Measurements from ENCODE around the gene FIGN. TPM values are rescaled to one million over a fixed set of nuclear protein-coding genes. Genes with fewer than 3 reads are reported as not detected.

FIGN gene
- total and polyA plus RNA-seq, 2 of the 4 experiments (the other 2 are of a cell fraction): 0.77 to 0.90 TPM

GRCh38 chr2:163701399-163702195 is 34.2 kb downstream of the FIGN start:
- Histone ChIP-seq H2BK20ac (ENCODE audit: low read depth, low read length) (no peak overlapping the region), H2AK9ac (replicated peaks; ENCODE audit: low read depth, low read length, poor library complexity) (no peak overlapping the region), H4K5ac (ENCODE audit: low read depth, low read length) (no peak overlapping the region), H3K18ac (ENCODE audit: low read depth, low read length) (no peak overlapping the region), H3K4me2 (ENCODE audit: low read depth, low read length) (no peak overlapping the region), H3K36me3 (ENCODE audit: control insufficient read depth, insufficient read depth, low read length) (no peaks in the 10 kb centered on the region), H4K91ac (ENCODE audit: insufficient read depth, low read depth, low read length) (no peak overlapping the region), H4K8ac (ENCODE audit: low read depth in 2 of 2, low read length in 2 of 2) (no peak overlapping the region), H3K4me1 (ENCODE audit: control insufficient read depth, insufficient read depth, low read length) (no peaks in the 10 kb centered on the region), H3K56ac (ENCODE audit: extremely low read depth, insufficient read depth, low read length) (no peak overlapping the region), H2BK5ac (ENCODE audit: low read depth, low read length, poor library complexity, severe bottlenecking) (no peak overlapping the region), H3K23ac (ENCODE audit: low read depth, low read length) (no peak overlapping the region), H3K27me3 (ENCODE audit: control insufficient read depth, insufficient read depth, low read length) (no peaks in the 10 kb centered on the region), H3K14ac (replicated peaks; ENCODE audit: low read depth, low read length) (no peak overlapping the region), H4K20me1 (ENCODE audit: insufficient read depth, low read length) (no peaks in the 10 kb centered on the region), H2BK120ac (ENCODE audit: low read depth, low read length) (no peak overlapping the region), H2AK5ac (ENCODE audit: low read depth, low read length) (no peak overlapping the region), H3K79me1 (ENCODE audit: low read depth in 1 of 2, low read length in 2 of 2) (0 out of 4 replicates have a peak, but pooled peaks cover 0 to 1% of the 10 kb centered on the region in 2 experiments), H3K9ac (ENCODE audit: low read depth, low read length) (no peak overlapping the region), H3K9me3 (ENCODE audit: control insufficient read depth, insufficient read depth, low read length) (no peaks in the 10 kb centered on the region), H3K4ac (ENCODE audit: low read depth, low read length) (no peak overlapping the region), H3K27ac (ENCODE audit: insufficient read depth, low read length) (no peak overlapping the region), H2AFZ (replicated peaks; ENCODE audit: low read length, poor library complexity) (no peak overlapping the region), H2BK15ac (ENCODE audit: low read depth, low read length) (no peak overlapping the region), H3K4me3 (ENCODE audit: insufficient read depth, low read depth, low read length) (no peak overlapping the region), H3K9me1 (ENCODE audit: insufficient read depth, low read length) (no peaks in the 10 kb centered on the region)
- WGBS, 2 experiments (ENCODE audit: extremely low coverage in 2 of 2, insufficient read length in 1 of 2): no CpG with 5 or more reads among the region's 7 CpGs
- intact Hi-C loops (cut with micrococcal nuclease): no loop called here
- no peak for TF ChIP-seq SMC3 (IDR thresholded peaks at IDR 0.05; ENCODE audit: low read depth, low read length)
- no peak for TF ChIP-seq CHD1 (IDR thresholded peaks at IDR 0.05; ENCODE audit: low read depth, low read length)
- no peak for TF ChIP-seq MAFK (IDR thresholded peaks at IDR 0.05; ENCODE audit: low read depth, low read length)
- TF ChIP-seq FOS (IDR thresholded peaks at IDR 0.05; ENCODE audit: low read depth, low read length): no peak
- no peak for TF ChIP-seq NFE2L2 (IDR thresholded peaks at IDR 0.05; ENCODE audit: low read depth, low read length)
- TF ChIP-seq RAD21 (IDR thresholded peaks at IDR 0.05; ENCODE audit: low read length): no peak
- TF ChIP-seq CEBPB (IDR thresholded peaks at IDR 0.05; ENCODE audit: low read depth, low read length): no peak
- no peak for TF ChIP-seq POLR2A (IDR thresholded peaks at IDR 0.05; ENCODE audit: low read depth, low read length)
- no peak for TF ChIP-seq CTCF (conservative IDR thresholded peaks at IDR 0.05; ENCODE audit: low read depth, low read length)
- no peak for TF ChIP-seq RCOR1 (IDR thresholded peaks at IDR 0.05; ENCODE audit: insufficient replicate concordance, low read length)
- TF ChIP-seq BHLHE40 (IDR thresholded peaks at IDR 0.05; ENCODE audit: low read depth, low read length): no peak
- no peak for TF ChIP-seq RFX5 (IDR thresholded peaks at IDR 0.05; ENCODE audit: low read depth, low read length)
- TF ChIP-seq ELK1 (IDR thresholded peaks at IDR 0.05; ENCODE audit: borderline replicate concordance, low read depth, low read length): no peak
- no peak for TF ChIP-seq MAZ (IDR thresholded peaks at IDR 0.05; ENCODE audit: borderline replicate concordance, low read depth, low read length)
- TF ChIP-seq MXI1 (IDR thresholded peaks at IDR 0.05; ENCODE audit: borderline replicate concordance, low read depth, low read length): no peak
- no peak for TF ChIP-seq USF2 (IDR thresholded peaks at IDR 0.05; ENCODE audit: low read depth, low read length)
- dilution Hi-C loops (cut with HindIII; ENCODE audit: low sequenced_read_pairs, unreplicated experiment): no loop called here
- BruUV-seq (replicated peaks): no TSS peak
- peak; percentile 6 for DNase-seq
- POLR2A ChIA-PET (ENCODE audit: unreplicated experiment): no interaction called here
- in situ Hi-C loops (cut with MboI; ENCODE audit: low sequenced_read_pairs): no loop called here
- no peak for ATAC-seq (ENCODE audit: low read depth)
- CTCF ChIA-PET: no interaction called here

All from IMR-90 (cell line).